Ascending aorta (tissue), 2 donors: ENCODE data around the gene SAMD14. TPM values are rescaled to one million over a fixed set of nuclear protein-coding genes. Genes with fewer than 3 reads are reported as not detected.
"Not testable (repeated sequence)": the region's sequence is repeated elsewhere in the genome, so short reads cannot be mapped to it uniquely, and the experiment has no call there.

ENCODE experiments used
- DNase-seq, 2 donors: peaks; one replicate each; pipeline ENCODE4 v3.0.0-alpha.2; 2019; ENCODE audit warnings: low spot score in 2 of 2
- H3K27ac ChIP-seq, 2 donors: fragments of 200-600 bp; sonication (generic); one replicate each; pipeline ENCODE4 v1.5.1; 2016 to 2017; ENCODE audit warnings: mild to moderate bottlenecking in 1 of 2
- H3K27me3 ChIP-seq: fragments of 200-600 bp; sonication (generic); one replicate; pipeline ENCODE4 v1.5.1; 2017
- H3K36me3 ChIP-seq, 2 donors: fragments of 200-600 bp; sonication (generic); one replicate each; pipeline ENCODE4 v1.5.1; 2016
- H3K4me1 ChIP-seq, 2 donors: fragments of 200-600 bp; sonication (generic); one replicate each; pipeline ENCODE4 v1.5.1; 2016 to 2017; ENCODE audit warnings: mild to moderate bottlenecking in 1 of 2
- H3K4me3 ChIP-seq, 2 donors: fragments of 200-600 bp; sonication (generic); one replicate each; pipeline ENCODE4 v1.5.1; 2016 to 2017; ENCODE audit warnings: mild to moderate bottlenecking in 1 of 2
- H3K9me3 ChIP-seq, 2 donors: fragments of 200-600 bp; sonication (generic); one replicate each; pipeline ENCODE4 v1.5.1; 2016
- CTCF ChIP-seq, 3 experiments: fragments of 200-600 bp in 2 of 3; fragments of 450-650 bp in 1 of 3; sonication (generic) in 2 of 3; IDR thresholded peaks; one replicate each; pipeline ENCODE4 v1.5.1; 2016 to 2019; ENCODE audit warnings: antibody characterized with exemption in 3 of 3, mild to moderate bottlenecking in 1 of 3, moderate library complexity in 1 of 3
- intact Hi-C: fragments of 100-400 bp; cut with DNase I; formaldehyde crosslinking; loops from one replicate; pipeline ENCODE4 v1.15.1; 2023
- total RNA-seq: library from RNA; depleted of rRNA; stranded (reverse); fragments of >200 nt; gene quantifications from one replicate; pipeline ENCODE4 v1.1.0, GENCODE V29; 2016

The SAMD14 gene
- total RNA-seq, 1 donor from 2014 or later: 3.2 TPM

- intact Hi-C loops: no loop called here
- Histone ChIP-seq H3K4me1 (peaks cover 58 to 85% of the 10 kb centered on the region in 2 donors), H3K4me3 (no peak overlapping the region), H3K9me3 (no peaks in the 10 kb centered on the region), H3K27me3 (no peaks in the 10 kb centered on the region), H3K36me3 (peaks cover 0 to 11% of the 10 kb centered on the region in 2 donors), H3K27ac (peak overlapping the region; percentile 95 to 97)
- no peak for TF ChIP-seq CTCF (IDR thresholded peaks at IDR 0.05)
- DNase-seq: peak; percentile 46 to 94
These were observed 67.4 kb downstream of the SAMD14 start for GRCh38 chr17:50062293-50063243.

- H3K9me3 ChIP-seq, H3K36me3 ChIP-seq, DNase-seq, H3K27me3 ChIP-seq, intact Hi-C loops: not testable (repeated sequence)
- Histone ChIP-seq H3K4me1 (peaks cover 60 to 86% of the 10 kb centered on the region in 2 donors), H3K27ac (peak overlapping the region; percentile 95 to 97), H3K4me3 (peak overlapping the region; percentile 13 to 29)
These were observed 68.3 kb downstream of the SAMD14 start for GRCh38 chr17:50061713-50062045.

- peaks cover 60 to 81% of the 10 kb centered on the region in 2 donors for H3K4me1 ChIP-seq
- DNase-seq: peak; percentile 82 to 97
- H3K27ac ChIP-seq: peak overlapping the region; percentile 95 to 97
- H3K9me3 ChIP-seq: no peaks in the 10 kb centered on the region
- TF ChIP-seq CTCF (IDR thresholded peaks at IDR 0.05): no peak
- peak overlapping the region; percentile 37 to 83 for H3K4me3 ChIP-seq
- intact Hi-C loops: no loop called here
- H3K36me3 ChIP-seq: peaks cover 0 to 6% of the 10 kb centered on the region in 2 donors
- no peaks in the 10 kb centered on the region for H3K27me3 ChIP-seq
These were observed 68.8 kb downstream of the SAMD14 start for GRCh38 chr17:50060951-50061712.

Other genes starting within 250 kb of the SAMD14 start
- not detected for gene DLX4, start 161.0 kb downstream of the SAMD14 start, total RNA-seq
- gene DLX3, start 134.9 kb downstream of the SAMD14 start, total RNA-seq: 1.6 TPM
- gene ITGA3, start 74.0 kb downstream of the SAMD14 start, total RNA-seq: 222 TPM
- gene PDK2, start 34.8 kb downstream of the SAMD14 start, total RNA-seq: 73.5 TPM
- 63.5 TPM for gene PPP1R9B, start 20.5 kb upstream of the SAMD14 start, total RNA-seq
- gene SGCA, start 35.8 kb upstream of the SAMD14 start, total RNA-seq: 78.5 TPM
- 547 TPM for gene COL1A1, start 71.5 kb upstream of the SAMD14 start, total RNA-seq
- gene TMEM92, start 144.3 kb upstream of the SAMD14 start, total RNA-seq: not detected
- gene XYLT2, start 216.0 kb upstream of the SAMD14 start, total RNA-seq: 51.3 TPM
- 28.9 TPM for gene MRPL27, start 243.0 kb upstream of the SAMD14 start, total RNA-seq
- not detected for gene EME1, start 243.1 kb upstream of the SAMD14 start, total RNA-seq